HEK293 (cell line): ENCODE data around the gene UQCRFS1.

Experiments
- CTCF ChIA-PET: fragments of 350-600 bp; formaldehyde crosslinking; extraction: SDS; loops from one replicate; lab custom pipeline; 2021; ENCODE audit warnings: antibody characterized with exemption; lab: Yijun Ruan, JAX
- POLR2A ChIA-PET: fragments of 300-600 bp; formaldehyde crosslinking; extraction: SDS; loops from one replicate; lab custom pipeline; 2020; ENCODE audit warnings: antibody characterized with exemption, inconsistent platforms; lab: Yijun Ruan, JAX
- H3K27ac ChIP-seq: fragments of 200-500 bp; sonication (Bioruptor generic); 2 replicates; pipeline ENCODE4 v1.5.1; 2014; ENCODE audit warnings: low read depth, low read length, control low read depth, inconsistent platforms; ENCODE audit errors: extremely low read depth
- H3K36me3 ChIP-seq, 2 experiments: fragments of 200-500 bp in 1 of 2; sonication (Bioruptor generic) in 1 of 2; 1 replicate in 1 of 2; 2 replicates in 1 of 2; pipeline ENCODE4 v1.5.1; 2014 to 2017; ENCODE audit warnings: inconsistent platforms in 2 of 2, low read length in 2 of 2; ENCODE audit not compliant: control insufficient read depth in 2 of 2, insufficient read depth in 1 of 2
- H3K4me1 ChIP-seq: fragments of 200-500 bp; sonication (Bioruptor generic); 2 replicates; pipeline ENCODE4 v1.5.1; 2014; ENCODE audit warnings: mild to moderate bottlenecking, low read length, inconsistent platforms; ENCODE audit not compliant: control insufficient read depth, insufficient read depth
- H3K4me3 ChIP-seq: 2 replicates; pipeline ENCODE4 v1.5.1; 2011; ENCODE audit warnings: low read depth, mild to moderate bottlenecking, control low read depth, low read length, moderate library complexity
- H3K9me3 ChIP-seq: fragments of 200-500 bp; sonication (Bioruptor generic); 2 replicates; pipeline ENCODE4 v1.5.1; 2014; ENCODE audit warnings: low read depth, low read length, inconsistent platforms; ENCODE audit not compliant: control insufficient read depth, insufficient read depth
- FEZF1 ChIP-seq: fragments of 450-650 bp; formaldehyde crosslinking; IDR thresholded peaks from 2 replicates; pipeline ENCODE4 v1.5.1; 2016; ENCODE audit warnings: missing biosample characterization, missing genetic modification characterization
- GLI2 ChIP-seq: fragments of 450-650 bp; formaldehyde crosslinking; IDR thresholded peaks from 2 replicates; pipeline ENCODE4; 2017; ENCODE audit warnings: missing biosample characterization, missing genetic modification characterization, low read depth, borderline replicate concordance
- KLF10 ChIP-seq: fragments of 450-650 bp; IDR thresholded peaks from 2 replicates; pipeline ENCODE4 v1.5.1; 2018; ENCODE audit warnings: missing biosample characterization, mild to moderate bottlenecking, missing genetic modification characterization
- ZBTB48 ChIP-seq: fragments of 450-650 bp; formaldehyde crosslinking; IDR thresholded peaks from 2 replicates; pipeline ENCODE4 v1.5.1; 2016; ENCODE audit warnings: missing biosample characterization, missing genetic modification characterization
- ZFP3 ChIP-seq: fragments of 450-650 bp; formaldehyde crosslinking; IDR thresholded peaks from 2 replicates; pipeline ENCODE4 v1.5.1; 2016; ENCODE audit warnings: low read depth, missing biosample characterization, missing genetic modification characterization
- ZNF169 ChIP-seq: fragments of 450-650 bp; formaldehyde crosslinking; IDR thresholded peaks from 2 replicates; pipeline ENCODE4 v1.5.1; 2016; ENCODE audit warnings: missing biosample characterization, missing genetic modification characterization
- ZNF23 ChIP-seq: fragments of 450-650 bp; formaldehyde crosslinking; IDR thresholded peaks from 2 replicates; pipeline ENCODE4 v1.5.1; 2016; ENCODE audit warnings: missing biosample characterization, missing genetic modification characterization, borderline replicate concordance
- ZNF404 ChIP-seq: fragments of 450-650 bp; formaldehyde crosslinking; IDR thresholded peaks from 2 replicates; pipeline ENCODE4 v1.5.1; 2017; ENCODE audit warnings: missing biosample characterization, missing genetic modification characterization
- ZNF416 ChIP-seq: fragments of 450-650 bp; formaldehyde crosslinking; IDR thresholded peaks from 2 replicates; pipeline ENCODE4 v1.5.1; 2016; ENCODE audit warnings: missing biosample characterization, missing genetic modification characterization
- ZNF423 ChIP-seq: fragments of 450-650 bp; formaldehyde crosslinking; IDR thresholded peaks from 2 replicates; pipeline ENCODE4 v1.5.1; 2016; ENCODE audit warnings: missing biosample characterization, missing genetic modification characterization
- ZNF501 ChIP-seq: fragments of 450-650 bp; formaldehyde crosslinking; IDR thresholded peaks from 2 replicates; pipeline ENCODE4 v1.5.1; 2016; ENCODE audit warnings: missing biosample characterization, missing genetic modification characterization
- ZNF555 ChIP-seq: fragments of 450-650 bp; formaldehyde crosslinking; conservative IDR thresholded peaks from 2 replicates; pipeline ENCODE4 v1.5.1; 2017; ENCODE audit warnings: missing biosample characterization, mild to moderate bottlenecking, missing genetic modification characterization, inconsistent platforms
- ZNF585B ChIP-seq: fragments of 450-650 bp; formaldehyde crosslinking; IDR thresholded peaks from 2 replicates; pipeline ENCODE4 v1.5.1; 2016; ENCODE audit warnings: missing biosample characterization, missing genetic modification characterization
- ZNF623 ChIP-seq: fragments of 450-650 bp; formaldehyde crosslinking; IDR thresholded peaks from 2 replicates; pipeline ENCODE4 v1.5.1; 2016; ENCODE audit warnings: missing biosample characterization, missing genetic modification characterization
- ZNF777 ChIP-seq: fragments of 450-650 bp; formaldehyde crosslinking; IDR thresholded peaks from 2 replicates; pipeline ENCODE4 v1.5.1; 2017; ENCODE audit warnings: missing biosample characterization, missing genetic modification characterization, borderline replicate concordance
- TF ChIP-seq, protein P1 (sequence below): fragments of 450-650 bp; formaldehyde crosslinking; IDR thresholded peaks from 2 replicates; pipeline ENCODE4 v1.5.1; 2016; ENCODE audit warnings: missing biosample characterization, missing genetic modification characterization
- TF ChIP-seq, protein P2 (sequence below): fragments of 450-650 bp; formaldehyde crosslinking; IDR thresholded peaks from 2 replicates; pipeline ENCODE4 v1.5.1; 2016; ENCODE audit warnings: missing biosample characterization, missing genetic modification characterization
- TF ChIP-seq, protein P3 (sequence below): sonication (generic); formaldehyde crosslinking; IDR thresholded peaks from 2 replicates; pipeline ENCODE4 v1.8.1; 2022; ENCODE audit warnings: mild to moderate bottlenecking, moderate library complexity, missing genetic modification reagents
- TF ChIP-seq, protein P4 (sequence below): fragments of 450-650 bp; formaldehyde crosslinking; IDR thresholded peaks from 2 replicates; pipeline ENCODE4 v1.5.1; 2016; ENCODE audit warnings: missing biosample characterization, missing genetic modification characterization
- TF ChIP-seq, protein P5 (sequence below): fragments of 450-650 bp; formaldehyde crosslinking; conservative IDR thresholded peaks from 2 replicates; pipeline ENCODE4 v1.5.1; 2016; ENCODE audit warnings: low read depth, missing biosample characterization, missing genetic modification characterization

Gene UQCRFS1

DNA sequence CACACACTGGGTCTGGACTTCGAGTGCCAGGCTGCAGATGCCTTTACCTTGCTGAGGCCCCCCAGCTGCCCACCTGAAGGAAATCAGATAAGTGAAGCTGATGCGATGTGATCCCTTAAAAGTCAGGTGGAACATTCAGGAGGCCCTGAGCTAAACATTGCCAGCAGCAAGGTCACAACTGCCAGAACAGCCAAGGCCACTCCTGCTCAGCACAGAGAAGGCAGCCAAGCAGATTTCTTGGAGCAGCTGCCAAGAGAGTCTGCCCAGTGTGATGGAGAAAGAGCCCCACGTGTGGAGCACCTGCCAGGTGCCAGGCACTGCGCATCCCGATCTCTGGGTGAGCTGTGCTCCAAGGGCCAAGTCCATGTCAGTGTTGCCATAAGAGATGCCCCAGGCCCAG is 20.6 kb upstream of the UQCRFS1 start:
- H3K36me3 ChIP-seq: no peaks in the 10 kb centered on the region
- ChIA-PET POLR2A (no interaction called here), CTCF (interaction anchor here (0.6 to 0.7 kb wide), 3 partner anchors 294 to 524 kb away, joined by 3 to 7 read pairs (median 3); no protein-coding TSS in a partner anchor)
- no peaks in the 10 kb centered on the region for H3K4me1 ChIP-seq
- TF ChIP-seq ZNF423 (tag by site-specific recombination) (no peak), ZNF23 (tag by site-specific recombination) (no peak), GLI2 (no peak), ZNF623 (tag by site-specific recombination) (no peak), KLF10 (no peak), ZBTB48 (tag by site-specific recombination) (no peak), ZNF555 (no peak), ZNF777 (tag by site-specific recombination) (no peak), FEZF1 (tag by site-specific recombination) (no peak), ZNF501 (tag by site-specific recombination) (no peak), ZNF169 (tag by site-specific recombination) (no peak), ZNF416 (no peak), ZNF585B (tag by site-specific recombination) (no peak), ZNF404 (tag by site-specific recombination) (no peak), ZFP3 (tag by site-specific recombination) (no peak)
- TF ChIP-seq, protein P1, sequence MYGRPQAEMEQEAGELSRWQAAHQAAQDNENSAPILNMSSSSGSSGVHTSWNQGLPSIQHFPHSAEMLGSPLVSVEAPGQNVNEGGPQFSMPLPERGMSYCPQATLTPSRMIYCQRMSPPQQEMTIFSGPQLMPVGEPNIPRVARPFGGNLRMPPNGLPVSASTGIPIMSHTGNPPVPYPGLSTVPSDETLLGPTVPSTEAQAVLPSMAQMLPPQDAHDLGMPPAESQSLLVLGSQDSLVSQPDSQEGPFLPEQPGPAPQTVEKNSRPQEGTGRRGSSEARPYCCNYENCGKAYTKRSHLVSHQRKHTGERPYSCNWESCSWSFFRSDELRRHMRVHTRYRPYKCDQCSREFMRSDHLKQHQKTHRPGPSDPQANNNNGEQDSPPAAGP: no peak
- TF ChIP-seq, protein P2, sequence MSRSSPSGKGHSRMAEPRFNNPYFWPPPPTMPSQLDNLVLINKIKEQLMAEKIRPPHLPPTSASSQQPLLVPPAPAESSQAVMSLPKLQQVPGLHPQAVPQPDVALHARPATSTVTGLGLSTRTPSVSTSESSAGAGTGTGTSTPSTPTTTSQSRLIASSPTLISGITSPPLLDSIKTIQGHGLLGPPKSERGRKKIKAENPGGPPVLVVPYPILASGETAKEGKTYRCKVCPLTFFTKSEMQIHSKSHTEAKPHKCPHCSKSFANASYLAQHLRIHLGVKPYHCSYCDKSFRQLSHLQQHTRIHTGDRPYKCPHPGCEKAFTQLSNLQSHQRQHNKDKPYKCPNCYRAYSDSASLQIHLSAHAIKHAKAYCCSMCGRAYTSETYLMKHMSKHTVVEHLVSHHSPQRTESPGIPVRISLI (tag by site-specific recombination): no peak
- TF ChIP-seq, protein P3, sequence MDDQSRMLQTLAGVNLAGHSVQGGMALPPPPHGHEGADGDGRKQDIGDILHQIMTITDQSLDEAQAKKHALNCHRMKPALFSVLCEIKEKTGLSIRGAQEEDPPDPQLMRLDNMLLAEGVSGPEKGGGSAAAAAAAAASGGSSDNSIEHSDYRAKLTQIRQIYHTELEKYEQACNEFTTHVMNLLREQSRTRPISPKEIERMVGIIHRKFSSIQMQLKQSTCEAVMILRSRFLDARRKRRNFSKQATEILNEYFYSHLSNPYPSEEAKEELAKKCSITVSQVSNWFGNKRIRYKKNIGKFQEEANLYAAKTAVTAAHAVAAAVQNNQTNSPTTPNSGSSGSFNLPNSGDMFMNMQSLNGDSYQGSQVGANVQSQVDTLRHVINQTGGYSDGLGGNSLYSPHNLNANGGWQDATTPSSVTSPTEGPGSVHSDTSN: no peak
- TF ChIP-seq, protein P4, sequence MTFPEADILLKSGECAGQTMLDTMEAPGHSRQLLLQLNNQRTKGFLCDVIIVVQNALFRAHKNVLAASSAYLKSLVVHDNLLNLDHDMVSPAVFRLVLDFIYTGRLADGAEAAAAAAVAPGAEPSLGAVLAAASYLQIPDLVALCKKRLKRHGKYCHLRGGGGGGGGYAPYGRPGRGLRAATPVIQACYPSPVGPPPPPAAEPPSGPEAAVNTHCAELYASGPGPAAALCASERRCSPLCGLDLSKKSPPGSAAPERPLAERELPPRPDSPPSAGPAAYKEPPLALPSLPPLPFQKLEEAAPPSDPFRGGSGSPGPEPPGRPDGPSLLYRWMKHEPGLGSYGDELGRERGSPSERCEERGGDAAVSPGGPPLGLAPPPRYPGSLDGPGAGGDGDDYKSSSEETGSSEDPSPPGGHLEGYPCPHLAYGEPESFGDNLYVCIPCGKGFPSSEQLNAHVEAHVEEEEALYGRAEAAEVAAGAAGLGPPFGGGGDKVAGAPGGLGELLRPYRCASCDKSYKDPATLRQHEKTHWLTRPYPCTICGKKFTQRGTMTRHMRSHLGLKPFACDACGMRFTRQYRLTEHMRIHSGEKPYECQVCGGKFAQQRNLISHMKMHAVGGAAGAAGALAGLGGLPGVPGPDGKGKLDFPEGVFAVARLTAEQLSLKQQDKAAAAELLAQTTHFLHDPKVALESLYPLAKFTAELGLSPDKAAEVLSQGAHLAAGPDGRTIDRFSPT (tag by site-specific recombination): no peak
- TF ChIP-seq, protein P5, sequence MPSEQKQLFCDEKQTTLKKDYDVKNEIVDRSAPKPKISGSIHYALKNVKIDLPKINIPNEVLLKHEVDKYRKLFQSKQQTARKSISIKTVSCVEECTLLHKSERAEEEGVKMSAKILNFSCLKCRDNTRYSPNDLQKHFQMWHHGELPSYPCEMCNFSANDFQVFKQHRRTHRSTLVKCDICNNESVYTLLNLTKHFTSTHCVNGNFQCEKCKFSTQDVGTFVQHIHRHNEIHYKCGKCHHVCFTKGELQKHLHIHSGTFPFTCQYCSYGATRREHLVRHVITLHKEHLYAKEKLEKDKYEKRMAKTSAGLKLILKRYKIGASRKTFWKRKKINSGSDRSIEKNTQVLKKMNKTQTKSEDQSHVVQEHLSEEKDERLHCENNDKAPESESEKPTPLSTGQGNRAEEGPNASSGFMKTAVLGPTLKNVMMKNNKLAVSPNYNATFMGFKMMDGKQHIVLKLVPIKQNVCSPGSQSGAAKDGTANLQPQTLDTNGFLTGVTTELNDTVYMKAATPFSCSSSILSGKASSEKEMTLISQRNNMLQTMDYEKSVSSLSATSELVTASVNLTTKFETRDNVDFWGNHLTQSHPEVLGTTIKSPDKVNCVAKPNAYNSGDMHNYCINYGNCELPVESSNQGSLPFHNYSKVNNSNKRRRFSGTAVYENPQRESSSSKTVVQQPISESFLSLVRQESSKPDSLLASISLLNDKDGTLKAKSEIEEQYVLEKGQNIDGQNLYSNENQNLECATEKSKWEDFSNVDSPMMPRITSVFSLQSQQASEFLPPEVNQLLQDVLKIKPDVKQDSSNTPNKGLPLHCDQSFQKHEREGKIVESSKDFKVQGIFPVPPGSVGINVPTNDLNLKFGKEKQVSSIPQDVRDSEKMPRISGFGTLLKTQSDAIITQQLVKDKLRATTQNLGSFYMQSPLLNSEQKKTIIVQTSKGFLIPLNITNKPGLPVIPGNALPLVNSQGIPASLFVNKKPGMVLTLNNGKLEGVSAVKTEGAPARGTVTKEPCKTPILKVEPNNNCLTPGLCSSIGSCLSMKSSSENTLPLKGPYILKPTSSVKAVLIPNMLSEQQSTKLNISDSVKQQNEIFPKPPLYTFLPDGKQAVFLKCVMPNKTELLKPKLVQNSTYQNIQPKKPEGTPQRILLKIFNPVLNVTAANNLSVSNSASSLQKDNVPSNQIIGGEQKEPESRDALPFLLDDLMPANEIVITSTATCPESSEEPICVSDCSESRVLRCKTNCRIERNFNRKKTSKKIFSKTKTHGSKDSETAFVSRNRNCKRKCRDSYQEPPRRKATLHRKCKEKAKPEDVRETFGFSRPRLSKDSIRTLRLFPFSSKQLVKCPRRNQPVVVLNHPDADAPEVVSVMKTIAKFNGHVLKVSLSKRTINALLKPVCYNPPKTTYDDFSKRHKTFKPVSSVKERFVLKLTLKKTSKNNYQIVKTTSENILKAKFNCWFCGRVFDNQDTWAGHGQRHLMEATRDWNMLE: no peak
- H3K4me3 ChIP-seq: no peak overlapping the region
- H3K27ac ChIP-seq: no peak overlapping the region
- H3K9me3 ChIP-seq: peaks cover 13% of the 10 kb centered on the region
